Fibroblast of skin of right biceps (primary cell): Measurements from ENCODE around the gene ZNF668.
"Not testable (repeated sequence)": the region's sequence is repeated elsewhere in the genome, so short reads cannot be mapped to it uniquely, and the experiment has no call there.

Experiments
- DNase-seq: peaks from one replicate; pipeline ENCODE4 v3.0.0-alpha.2; 2013

The ZNF668 gene

GRCh38 chr16:31100876-31101641, 27.0 kb upstream of the ZNF668 start:
- DNase-seq: not testable (repeated sequence)

- DNase-seq: peak; percentile 59
Observed at GRCh38 chr16:31099860-31100638, 26.0 kb upstream of the ZNF668 start.

DNA sequence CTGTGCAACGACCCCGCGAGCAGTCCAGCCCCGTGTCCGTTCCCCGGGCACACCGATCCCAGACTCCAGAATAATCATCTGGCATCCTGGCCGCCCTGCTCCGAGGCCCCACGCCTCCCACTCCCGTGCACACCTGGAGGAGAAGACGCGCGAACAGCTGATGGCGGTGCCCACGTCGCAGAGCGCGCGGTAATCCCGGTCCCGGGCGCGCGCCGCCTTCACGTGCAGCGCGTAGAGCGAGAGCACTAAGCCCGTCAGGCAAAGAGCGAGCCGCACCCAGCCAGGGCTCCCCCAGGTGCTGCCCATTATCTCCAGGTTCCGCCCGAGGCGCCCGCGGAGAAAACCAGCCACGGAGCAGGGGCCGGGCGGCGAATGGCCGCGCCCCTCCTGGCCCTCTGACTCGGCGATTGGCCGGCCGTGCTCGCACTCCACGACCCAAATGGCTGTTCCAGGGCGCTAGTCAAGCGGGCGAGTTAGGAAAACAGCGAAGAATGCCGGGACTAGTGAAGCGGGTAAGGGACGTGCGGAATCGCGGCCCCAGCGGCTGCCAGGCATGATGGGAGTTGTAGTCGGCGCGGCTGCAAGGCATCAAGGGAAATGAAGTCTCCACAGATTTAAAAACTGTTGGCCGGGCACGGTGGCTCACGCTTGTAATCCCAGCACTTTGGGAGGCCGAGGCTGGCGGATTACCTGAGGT, 20.5 kb upstream of the ZNF668 start, which contains the start of gene VKORC1:
TSS of gene VKORC1 (minus strand) at position 374 of the 697 bp plus-strand sequence. CDS start at position 306, 68 bp downstream.
- DNase-seq: peak; percentile 98

DNA sequence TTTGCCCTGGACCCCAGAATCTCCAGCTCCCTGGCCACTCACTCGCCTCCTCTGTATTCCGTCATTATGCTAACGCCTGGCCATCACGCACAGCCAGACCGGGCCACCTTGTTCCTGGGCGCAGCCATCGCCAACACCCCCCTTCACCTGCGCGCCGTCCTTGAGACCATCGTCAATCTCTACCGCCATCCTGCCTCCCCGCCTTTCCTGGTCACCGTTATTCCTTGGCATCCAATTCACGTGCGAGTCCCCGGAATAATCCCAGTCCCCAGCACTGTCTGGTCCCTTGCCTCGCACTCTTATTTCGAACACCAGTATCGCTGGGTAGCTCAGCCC, 20.0 kb upstream of the ZNF668 start:
- DNase-seq: no peak

GRCh38 chr16:31093132-31093703, 19.2 kb upstream of the ZNF668 start:
- DNase-seq: peak; percentile 58

DNA sequence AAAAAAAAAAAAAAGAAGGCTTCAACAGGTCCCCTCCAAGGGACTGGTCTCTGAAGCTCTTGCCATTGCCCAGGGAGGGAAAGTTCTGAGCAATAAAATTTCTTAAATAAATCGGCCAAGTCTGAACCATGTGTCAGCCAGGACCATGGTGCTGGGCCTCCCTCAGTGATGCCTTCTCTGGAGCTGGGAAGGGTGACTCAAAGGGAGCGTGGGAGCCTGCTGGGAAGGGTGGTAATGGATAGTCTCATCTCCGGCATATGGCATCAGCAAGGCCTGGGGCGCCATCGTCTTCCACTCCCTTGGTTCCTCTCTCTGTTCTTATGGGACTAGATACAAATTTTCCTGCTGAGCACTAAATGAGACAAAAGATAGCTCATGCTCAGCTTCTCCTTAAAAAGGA, 18.3 kb upstream of the ZNF668 start:
- DNase-seq: no peak

DNA sequence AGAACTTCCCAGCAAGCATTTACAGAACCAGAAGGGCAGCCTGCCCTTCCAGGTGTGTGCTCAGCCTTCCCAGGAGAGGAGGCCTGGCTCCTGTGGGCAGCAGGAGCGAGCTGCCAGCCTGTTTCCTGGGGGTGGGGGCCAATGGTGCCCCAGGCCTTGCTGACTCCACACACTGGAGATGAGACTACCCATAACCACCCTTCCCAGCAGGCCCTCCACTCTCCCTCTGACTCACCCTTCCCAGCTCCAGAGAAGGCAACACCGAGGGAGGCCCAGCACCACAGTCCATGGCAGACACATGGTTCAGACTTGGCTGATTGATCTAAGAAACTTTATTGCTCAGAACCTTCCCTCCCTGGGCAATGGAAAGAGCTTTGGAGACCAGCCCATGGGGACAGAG, 16.5 kb upstream of the ZNF668 start:
- peak; percentile 44 for DNase-seq

DNA sequence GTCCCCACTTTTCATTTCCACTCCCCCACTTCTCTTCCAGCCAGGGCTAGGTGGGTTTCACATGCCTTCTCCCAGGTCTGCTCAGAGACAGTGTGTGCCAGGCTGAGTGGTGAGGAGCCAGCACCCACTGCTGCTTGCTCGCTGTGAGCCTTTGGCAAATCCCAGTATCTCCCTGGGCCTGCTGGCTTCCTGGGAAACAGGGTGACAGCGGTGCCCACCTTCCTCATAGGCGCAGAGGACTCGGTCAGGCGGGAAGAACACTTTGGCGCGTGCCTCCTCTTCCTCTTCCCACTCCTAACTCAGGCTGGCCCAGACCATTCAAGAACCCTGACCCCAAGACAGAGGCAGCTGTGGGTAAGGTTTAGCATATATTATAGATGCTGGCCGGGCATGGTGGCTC, 15.2 kb upstream of the ZNF668 start:
- no peak for DNase-seq

DNA sequence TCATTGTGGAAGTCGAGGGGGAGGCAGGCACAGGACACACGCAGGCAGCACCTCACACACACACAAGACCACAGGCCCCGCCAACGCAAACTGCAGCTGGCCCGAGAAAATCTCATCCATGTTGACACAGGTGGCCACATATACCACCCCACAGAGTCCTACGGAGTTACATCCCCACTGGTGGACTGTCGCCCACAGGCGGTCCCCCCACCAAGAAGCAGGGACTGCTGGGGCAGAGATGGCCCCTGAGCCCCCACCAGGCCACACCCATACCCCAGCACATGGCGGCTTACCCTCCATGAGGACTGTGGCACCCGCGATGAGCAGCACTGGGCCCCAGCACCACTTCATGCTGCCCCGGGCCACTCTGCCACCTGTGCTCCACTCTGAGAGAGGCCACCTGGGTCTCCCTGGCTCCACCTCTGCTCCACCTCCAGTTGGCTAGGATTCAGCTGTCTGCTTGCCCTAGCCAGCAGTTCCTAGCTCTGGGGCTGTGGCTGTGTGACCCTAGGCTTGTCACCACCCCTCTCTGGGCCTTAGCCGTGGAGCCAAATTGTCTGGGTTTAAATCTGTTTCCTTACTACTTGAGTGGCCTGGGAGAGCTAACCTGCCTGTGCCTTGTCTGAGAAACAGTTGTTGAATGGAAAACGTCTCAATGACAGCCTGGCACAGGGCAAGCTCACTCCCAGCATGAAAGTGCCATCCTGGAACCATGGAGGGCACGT, 14.6 kb upstream of the ZNF668 start, which contains the start of gene PRSS53:
TSS of gene PRSS53 (minus strand) at position 485 of the 725 bp plus-strand sequence. CDS start at position 351, 134 bp downstream.
- DNase-seq: no peak

- DNase-seq: no peak
Observed at GRCh38 chr16:31087971-31088370, 13.9 kb upstream of the ZNF668 start.

DNA sequence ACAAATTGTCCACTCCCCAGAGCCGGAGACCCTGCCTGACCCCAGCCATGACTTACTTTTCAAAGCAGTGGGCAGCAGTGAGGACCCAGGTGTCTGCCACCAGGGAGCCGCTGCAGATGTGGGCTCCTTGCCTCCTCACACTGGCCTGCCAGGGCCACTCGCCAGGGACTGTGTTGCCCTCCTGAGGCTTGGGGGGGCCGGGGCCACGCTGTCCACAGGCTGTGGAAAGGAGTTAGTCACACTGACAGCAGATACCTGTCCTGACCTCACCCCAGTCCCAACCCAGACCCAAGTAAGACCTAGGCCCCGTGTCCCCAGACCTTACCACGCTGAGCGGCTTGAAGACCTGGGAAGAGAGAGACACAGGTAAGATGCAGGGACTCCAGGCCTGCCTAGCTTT, 13.4 kb upstream of the ZNF668 start:
- DNase-seq: no peak

DNA sequence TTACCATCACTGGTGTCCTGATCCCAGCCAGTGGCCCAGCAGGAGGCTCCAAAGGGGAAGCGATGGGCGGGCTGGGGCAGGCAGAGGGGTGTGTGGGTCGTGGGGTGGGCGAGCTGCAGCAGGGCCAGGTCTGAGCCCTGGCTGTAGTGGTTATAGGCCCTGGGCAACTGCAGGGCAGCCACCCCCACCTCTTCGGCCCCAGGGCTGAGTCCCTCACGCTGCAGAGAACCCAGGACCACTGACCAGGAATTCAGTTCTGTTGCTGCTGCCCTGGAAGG, 12.5 kb upstream of the ZNF668 start:
- no peak for DNase-seq

- DNase-seq: no peak
Observed at GRCh38 chr16:31085873-31086628, 12.0 kb upstream of the ZNF668 start.

- DNase-seq: no peak
Observed at GRCh38 chr16:31085411-31085810, 11.4 kb upstream of the ZNF668 start.

- DNase-seq: no peak
Observed at GRCh38 chr16:31084584-31085302, 10.7 kb upstream of the ZNF668 start.

- DNase-seq: no peak
Observed at GRCh38 chr16:31083981-31084380, 9.9 kb upstream of the ZNF668 start.

- DNase-seq: no peak
Observed at GRCh38 chr16:31083556-31083955, 9.5 kb upstream of the ZNF668 start.

- no peak for DNase-seq
Observed at GRCh38 chr16:31083081-31083480, 9.0 kb upstream of the ZNF668 start.

DNA sequence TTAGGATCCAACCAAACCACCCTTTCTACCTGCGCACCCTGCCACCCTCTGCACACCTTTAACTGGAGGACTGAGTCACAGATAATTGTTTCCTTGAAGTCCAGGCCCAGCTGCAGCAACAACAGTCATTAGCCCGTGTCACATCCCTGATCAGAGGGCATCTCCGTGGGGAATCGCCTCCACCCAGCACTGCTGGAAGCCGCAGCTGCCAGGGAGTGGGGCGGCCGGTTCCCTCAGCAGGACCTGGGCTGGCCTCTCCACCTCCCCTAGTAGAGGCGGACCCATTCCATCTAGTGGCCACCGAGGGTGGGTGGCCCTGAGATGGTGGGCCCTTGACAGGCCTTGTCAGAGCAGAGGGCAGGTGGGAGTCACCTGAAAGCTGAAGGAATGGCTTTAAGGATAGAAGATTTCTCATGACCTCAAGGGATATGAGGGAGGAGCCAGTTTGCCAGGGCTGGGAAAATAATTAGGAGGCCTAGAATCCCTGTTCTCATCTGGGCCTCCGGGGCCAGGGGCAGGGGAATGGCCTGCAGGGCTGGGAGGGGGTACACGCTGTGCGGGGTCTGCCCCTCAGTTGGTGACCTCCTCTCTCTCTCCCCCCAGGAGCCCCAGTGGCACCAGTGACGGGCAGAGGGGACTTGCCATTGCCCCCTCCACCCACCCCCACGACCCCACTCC, 8.5 kb upstream of the ZNF668 start:
- no peak for DNase-seq
